Myocyte (in vitro differentiated cells): ENCODE measurements around the gene MKI67. TPM values are rescaled to one million over a fixed set of nuclear protein-coding genes. Genes with fewer than 3 reads are reported as not detected.

ENCODE experiments used
- DNase-seq: peaks from one replicate; pipeline ENCODE4 v3.0.0-alpha.2; 2012; ENCODE audit warnings: low read depth
- total RNA-seq: library from RNA; depleted of rRNA; stranded (reverse); fragments of >200 nt; gene quantifications from 2 replicates; pipeline ENCODE4 v1.2.3, GENCODE V29; 2014

The MKI67 gene
- total RNA-seq, 1 donor from 2014 or later = 0.29 TPM

DNA sequence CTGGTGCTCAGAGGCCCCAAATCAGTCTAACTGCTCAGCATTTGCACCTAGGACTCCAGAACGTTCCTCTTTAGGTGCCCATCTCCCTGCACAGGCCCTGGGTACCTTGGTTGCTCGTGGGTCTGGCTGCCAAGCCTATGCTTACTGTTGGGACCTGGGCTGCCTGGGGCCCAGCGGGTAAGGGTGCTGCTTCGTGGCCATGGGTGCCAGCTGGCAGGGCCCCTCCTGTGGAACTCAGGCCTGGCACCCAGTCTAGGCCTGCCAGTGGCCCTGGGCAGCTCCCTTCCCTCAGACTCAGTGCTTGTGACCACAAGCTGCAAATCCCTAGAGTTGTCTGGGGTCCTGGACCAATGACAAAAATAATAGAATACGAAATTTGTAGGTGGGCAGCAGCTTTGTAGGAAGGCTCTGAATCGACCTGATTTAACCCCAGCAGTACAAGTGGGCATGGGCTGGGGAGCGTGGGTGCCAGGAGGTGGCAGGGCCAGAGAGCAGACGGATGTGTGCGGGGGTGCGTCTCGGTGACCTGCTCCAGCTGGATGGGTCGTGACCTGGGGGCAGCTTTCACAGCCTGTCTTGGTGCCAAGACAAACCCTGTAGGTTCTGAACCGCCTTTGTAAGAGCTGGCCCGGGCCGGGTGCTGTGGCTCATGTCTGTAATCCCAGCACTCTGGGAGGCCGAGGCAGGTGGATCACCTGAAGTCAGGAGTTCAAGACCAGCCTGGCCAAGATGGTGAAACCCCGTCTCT, 69.7 kb downstream of the MKI67 start:
- no peak for DNase-seq

- DNase-seq = no peak
These were observed 71.0 kb downstream of the MKI67 start for GRCh38 chr10:128055061-128055868.

GRCh38 chr10:128054163-128054970, 71.9 kb downstream of the MKI67 start:
- no peak for DNase-seq

GRCh38 chr10:128053356-128053755, 72.9 kb downstream of the MKI67 start:
- DNase-seq = no peak

DNA sequence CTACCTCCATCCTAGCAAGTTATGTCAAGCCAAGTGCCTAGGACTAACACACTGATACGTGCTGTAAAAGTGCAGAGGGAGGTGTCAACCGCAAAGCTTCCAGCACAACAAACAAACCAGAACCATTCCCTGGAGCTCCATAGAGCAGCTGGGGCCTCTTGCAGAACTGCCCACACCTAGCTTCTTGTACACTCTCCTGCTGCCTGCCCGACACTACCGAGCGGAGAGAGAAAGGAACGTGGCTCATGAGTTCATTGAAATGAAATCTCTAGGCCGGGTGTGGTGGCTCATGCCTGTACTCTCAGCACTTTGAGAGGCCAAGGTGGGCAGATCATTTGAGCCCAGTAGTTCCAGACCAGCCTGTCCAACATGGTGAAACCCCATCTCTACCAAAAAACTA, 73.5 kb downstream of the MKI67 start:
- DNase-seq = no peak

DNA sequence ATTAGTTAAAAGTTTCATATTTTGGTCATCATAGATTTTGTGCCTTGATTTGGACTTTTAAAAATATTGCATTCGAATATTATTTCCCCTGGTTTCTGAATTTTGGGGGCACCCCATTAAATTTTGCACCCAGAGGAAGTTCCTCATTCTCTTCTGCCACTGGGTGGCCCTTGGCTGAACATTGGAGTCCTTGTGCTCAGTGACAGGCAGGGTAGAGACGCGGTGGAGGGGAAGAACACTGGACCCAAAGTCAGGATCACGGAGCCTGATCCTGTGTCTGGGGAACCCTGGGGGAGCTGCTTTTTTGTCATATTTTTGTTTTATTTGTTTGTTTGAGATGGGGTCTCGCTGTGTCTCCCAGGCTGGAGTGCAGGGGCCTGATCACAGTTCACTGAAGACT, 74.7 kb downstream of the MKI67 start:
- no peak for DNase-seq

- DNase-seq = no peak
These were observed 75.3 kb downstream of the MKI67 start for GRCh38 chr10:128050936-128051335.

GRCh38 chr10:128050121-128050516, 76.1 kb downstream of the MKI67 start:
- no peak for DNase-seq

DNA sequence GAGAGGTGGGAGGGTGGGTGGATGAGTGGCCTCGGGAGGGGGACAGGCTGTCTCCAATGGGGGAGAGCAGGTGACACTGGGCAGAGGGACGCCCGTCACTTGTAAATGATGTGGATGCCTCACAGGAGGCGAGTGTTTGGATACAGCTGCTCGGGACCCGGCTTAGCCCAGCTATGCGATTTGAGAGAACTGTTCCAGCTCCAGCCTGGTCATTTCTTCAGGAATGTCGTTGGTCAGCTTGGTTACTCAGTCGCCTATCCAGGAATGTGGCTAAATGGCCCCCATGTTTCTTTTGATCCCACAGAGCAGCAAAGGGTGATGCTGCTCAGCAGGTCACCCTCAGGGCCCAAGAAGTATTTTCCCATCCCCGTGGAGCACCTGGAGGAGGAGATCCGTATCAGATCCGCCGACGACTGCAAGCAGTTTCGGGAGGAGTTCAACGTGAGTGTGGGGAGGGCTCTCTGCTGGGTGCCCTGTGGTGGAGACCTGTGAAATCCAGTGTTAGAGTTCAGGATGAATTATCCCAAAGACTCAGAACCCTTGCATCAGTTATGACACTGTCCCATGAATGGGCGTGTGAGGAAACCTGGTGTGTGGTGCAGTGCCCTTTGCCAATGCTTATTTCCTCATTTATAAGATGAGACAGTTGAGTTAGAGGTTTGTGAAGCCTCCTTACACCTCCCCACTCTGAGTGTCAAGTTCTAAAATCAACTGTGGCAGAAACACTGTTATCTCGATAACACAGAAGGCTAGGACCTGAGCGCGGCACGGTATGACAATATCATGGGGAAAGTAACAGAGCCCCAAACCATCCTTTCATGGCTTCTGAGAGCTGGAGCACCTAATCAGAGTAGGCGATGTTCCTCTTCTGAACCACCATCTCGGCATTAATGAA, 76.8 kb downstream of the MKI67 start:
- no peak for DNase-seq

GRCh38 chr10:128048819-128049210, 77.4 kb downstream of the MKI67 start:
- DNase-seq = no peak

GRCh38 chr10:128047991-128048818, 78.0 kb downstream of the MKI67 start:
- no peak for DNase-seq

- no peak for DNase-seq
These were observed 78.9 kb downstream of the MKI67 start for GRCh38 chr10:128047351-128047750.

- no peak for DNase-seq
These were observed 79.3 kb downstream of the MKI67 start for GRCh38 chr10:128046953-128047290.

Other genes starting within 250 kb of the MKI67 start
- gene CLRN3, start 233.5 kb downstream of the MKI67 start, total RNA-seq = not detected in 2 replicates
- 4.6 and 5.5 TPM in 2 replicates for gene PTPRE, start 219.3 kb downstream of the MKI67 start, total RNA-seq